Gastrocnemius medialis (tissue), 4 donors: ENCODE data around the gene RPL31. TPM values are rescaled to one million over a fixed set of nuclear protein-coding genes. Genes with fewer than 3 reads are reported as not detected.

Experiments used
- ATAC-seq, 2 donors: fragments of 150-250 bp; one replicate each; pipeline ENCODE4 v1.9.1; 2016
- DNase-seq, 2 donors: peaks; one replicate each; pipeline ENCODE4 v3.0.0-alpha.2; 2019
- H3K27ac ChIP-seq, 4 donors: fragments of 200-600 bp; sonication (generic); 1 replicate in 1 of 4; 2 replicates in 3 of 4; pipeline ENCODE4 v1.5.1; 2016 to 2018; ENCODE audit warnings: mild to moderate bottlenecking in 2 of 4, moderate library complexity in 1 of 4
- H3K27me3 ChIP-seq, 3 donors: fragments of 200-600 bp; sonication (generic) in 2 of 3; 1 replicate in 1 of 3; 2 replicates in 2 of 3; pipeline versions ENCODE4 v1.5.1 to v1.6.0; 2016 to 2019; ENCODE audit warnings: mild to moderate bottlenecking in 1 of 3, moderate library complexity in 1 of 3
- H3K36me3 ChIP-seq, 2 donors: fragments of 200-600 bp; sonication (generic) in 1 of 2; one replicate each; pipeline ENCODE4 v1.5.1; 2017 to 2018
- H3K4me1 ChIP-seq, 2 donors: fragments of 200-600 bp; sonication (generic) in 1 of 2; one replicate each; pipeline ENCODE4 v1.5.1; 2016 to 2017; ENCODE audit warnings: mild to moderate bottlenecking in 2 of 2
- H3K4me3 ChIP-seq, 4 donors: fragments of 200-600 bp; sonication (generic) in 3 of 4; 1 replicate in 1 of 4; 2 replicates in 3 of 4; pipeline ENCODE4 v1.5.1; 2016 to 2019; ENCODE audit warnings: mild to moderate bottlenecking in 2 of 4
- H3K9me3 ChIP-seq, 3 donors: fragments of 200-600 bp; sonication (generic) in 2 of 3; 1 replicate in 1 of 3; 2 replicates in 2 of 3; pipeline ENCODE4 v1.5.1; 2016 to 2019
- CTCF ChIP-seq, 5 experiments: fragments of 450-650 bp in 3 of 5; fragments of 200-600 bp in 2 of 5; sonication (generic) in 2 of 5; IDR thresholded peaks in 4 of 5; conservative IDR thresholded peaks in 1 of 5; 1 replicate in 4 of 5; 2 replicates in 1 of 5; pipeline ENCODE4 v1.5.1; 2016 to 2019; ENCODE audit warnings: antibody characterized with exemption in 5 of 5, mild to moderate bottlenecking in 3 of 5, moderate library complexity in 3 of 5
- POLR2A ChIP-seq, 2 donors: fragments of 450-650 bp; IDR thresholded peaks; one replicate each; pipeline ENCODE4 v1.6.1; 2017; ENCODE audit warnings: antibody characterized with exemption in 2 of 2, mild to moderate bottlenecking in 2 of 2, moderate library complexity in 2 of 2
- in situ Hi-C, 4 donors: fragments of 200-750 bp; cut with MboI; loops; one replicate each; pipeline versions ENCODE4 v1.15.0 to v1.8.0; 2017; ENCODE audit warnings: low sequenced_read_pairs in 4 of 4
- intact Hi-C: fragments of 100-400 bp; cut with DNase I; formaldehyde crosslinking; loops from one replicate; pipeline ENCODE4 v1.15.1; 2023; ENCODE audit warnings: low total_unique reads
- total RNA-seq, 4 donors: library from RNA; depleted of rRNA; stranded (reverse); fragments of >200 nt; gene quantifications; one replicate each; pipeline versions ENCODE4 v1.1.0 to v1.2.3, GENCODE V29; 2016

RPL31 gene
- total RNA-seq, 4 donors from 2014 or later: 572 to 825 (median 762) TPM

GRCh38 chr2:101025561-101025960 is 23.5 kb downstream of the RPL31 start:
- H3K27me3 ChIP-seq: no peaks in the 10 kb centered on the region
- DNase-seq: no peak
- H3K4me3 ChIP-seq: no peak overlapping the region
- no peaks in the 10 kb centered on the region for H3K4me1 ChIP-seq
- H3K36me3 ChIP-seq: peaks cover 5 to 83% of the 10 kb centered on the region in 2 donors
- H3K27ac ChIP-seq: no peak overlapping the region
- ATAC-seq: no peak
- TF ChIP-seq POLR2A (IDR thresholded peaks at IDR 0.05): no peak
- no peak for TF ChIP-seq CTCF (IDR thresholded peaks at IDR 0.05 in 4 of 5, conservative IDR thresholded peaks at IDR 0.05 in 1 of 5)
- in situ Hi-C loops: no loop called here
- intact Hi-C loops: no loop called here
- no peaks in the 10 kb centered on the region for H3K9me3 ChIP-seq

- TF ChIP-seq CTCF (IDR thresholded peaks at IDR 0.05 in 4 of 5, conservative IDR thresholded peaks at IDR 0.05 in 1 of 5) (no peak), POLR2A (IDR thresholded peaks at IDR 0.05) (no peak)
- Histone ChIP-seq H3K27ac (no peak overlapping the region), H3K27me3 (no peaks in the 10 kb centered on the region), H3K36me3 (peaks cover 5 to 83% of the 10 kb centered on the region in 2 donors), H3K9me3 (no peaks in the 10 kb centered on the region), H3K4me3 (no peak overlapping the region), H3K4me1 (no peaks in the 10 kb centered on the region)
- ATAC-seq: no peak
- intact Hi-C loops: no loop called here
- no peak for DNase-seq
- in situ Hi-C loops: no loop called here
These were observed 24.2 kb downstream of the RPL31 start for GRCh38 chr2:101026253-101026701.

- in situ Hi-C loops (no loop called here), intact Hi-C loops (no loop called here)
- ATAC-seq (no peak), DNase-seq (no peak)
- Histone ChIP-seq H3K4me1 (no peaks in the 10 kb centered on the region), H3K27me3 (no peaks in the 10 kb centered on the region), H3K9me3 (no peaks in the 10 kb centered on the region), H3K4me3 (no peak overlapping the region), H3K27ac (no peak overlapping the region), H3K36me3 (peaks cover 2 to 82% of the 10 kb centered on the region in 2 donors)
- TF ChIP-seq POLR2A (IDR thresholded peaks at IDR 0.05): no peak
- TF ChIP-seq CTCF (IDR thresholded peaks at IDR 0.05 in 4 of 5, conservative IDR thresholded peaks at IDR 0.05 in 1 of 5): no peak
These were observed 24.9 kb downstream of the RPL31 start for GRCh38 chr2:101026923-101027469.

- no peaks in the 10 kb centered on the region for H3K27me3 ChIP-seq
- intact Hi-C loops: no loop called here
- H3K9me3 ChIP-seq: no peaks in the 10 kb centered on the region
- DNase-seq: no peak
- in situ Hi-C loops: no loop called here
- ATAC-seq: no peak
- H3K27ac ChIP-seq: no peak overlapping the region
- no peak overlapping the region for H3K4me3 ChIP-seq
- H3K4me1 ChIP-seq: no peaks in the 10 kb centered on the region
- TF ChIP-seq POLR2A (IDR thresholded peaks at IDR 0.05): no peak
- TF ChIP-seq CTCF (IDR thresholded peaks at IDR 0.05 in 4 of 5, conservative IDR thresholded peaks at IDR 0.05 in 1 of 5): no peak
- H3K36me3 ChIP-seq: peaks cover 2 to 86% of the 10 kb centered on the region in 2 donors
These were observed 25.8 kb downstream of the RPL31 start for GRCh38 chr2:101027852-101028251.
